Neural cell (in vitro differentiated cells): Measurements from ENCODE around the gene RNGTT.

Experiments
- EP300 ChIP-seq: fragments of 450-650 bp; conservative IDR thresholded peaks from 2 replicates; pipeline ENCODE4 v1.6.1; 2014; ENCODE audit warnings: antibody characterized with exemption, mild to moderate bottlenecking, moderate library complexity; ENCODE audit not compliant: poor library complexity, severe bottlenecking
- EZH2 ChIP-seq: fragments of 200-600, 300-800 bp; shearing (Covaris generic), sonication (generic); IDR thresholded peaks from 2 replicates; pipeline ENCODE4 v1.6.1; 2014; ENCODE audit warnings: antibody characterized with exemption, low read length, borderline replicate concordance, mild to moderate bottlenecking; ENCODE audit not compliant: insufficient read depth, poor library complexity, severe bottlenecking
- POLR2AphosphoS5 ChIP-seq: IDR thresholded peaks from 2 replicates; pipeline ENCODE4 v1.6.1; 2012
- RAD21 ChIP-seq: fragments of 450-650 bp; conservative IDR thresholded peaks from 2 replicates; pipeline ENCODE4 v1.6.1; 2014; ENCODE audit warnings: antibody characterized with exemption, mild to moderate bottlenecking, moderate library complexity
- TF ChIP-seq, protein P1 (sequence below): IDR thresholded peaks from 2 replicates; pipeline ENCODE4 v1.6.1; 2012; ENCODE audit warnings: borderline replicate concordance
- TF ChIP-seq, protein P2 (sequence below): fragments of 450-650 bp; IDR thresholded peaks from 2 replicates; pipeline ENCODE4 v1.5.1; 2014; ENCODE audit warnings: antibody characterized with exemption, mild to moderate bottlenecking, moderate library complexity; ENCODE audit not compliant: poor library complexity, severe bottlenecking

DNA sequence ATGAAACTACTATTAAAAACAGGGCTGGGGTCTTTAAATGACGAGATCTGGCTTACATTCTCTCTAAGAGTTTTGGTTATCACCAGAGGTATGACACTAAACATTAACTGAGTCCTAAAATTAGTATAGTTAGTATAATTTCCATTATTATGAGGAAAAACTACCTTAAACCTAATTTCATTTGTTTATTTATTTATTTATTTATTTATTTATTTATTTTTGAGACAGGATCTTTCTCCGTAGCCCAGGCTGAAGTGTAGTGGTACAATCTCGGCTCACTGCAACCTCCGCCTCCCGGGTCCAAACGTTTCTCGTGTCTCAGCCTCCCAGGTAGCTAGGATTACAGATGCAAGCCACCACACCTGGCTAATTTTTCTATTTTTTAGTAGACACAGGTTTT is 85.5 kb downstream of the RNGTT start:
- TF ChIP-seq EZH2 = no peak
- no peak for TF ChIP-seq POLR2AphosphoS5
- TF ChIP-seq EP300 = no peak
- TF ChIP-seq, protein P1, sequence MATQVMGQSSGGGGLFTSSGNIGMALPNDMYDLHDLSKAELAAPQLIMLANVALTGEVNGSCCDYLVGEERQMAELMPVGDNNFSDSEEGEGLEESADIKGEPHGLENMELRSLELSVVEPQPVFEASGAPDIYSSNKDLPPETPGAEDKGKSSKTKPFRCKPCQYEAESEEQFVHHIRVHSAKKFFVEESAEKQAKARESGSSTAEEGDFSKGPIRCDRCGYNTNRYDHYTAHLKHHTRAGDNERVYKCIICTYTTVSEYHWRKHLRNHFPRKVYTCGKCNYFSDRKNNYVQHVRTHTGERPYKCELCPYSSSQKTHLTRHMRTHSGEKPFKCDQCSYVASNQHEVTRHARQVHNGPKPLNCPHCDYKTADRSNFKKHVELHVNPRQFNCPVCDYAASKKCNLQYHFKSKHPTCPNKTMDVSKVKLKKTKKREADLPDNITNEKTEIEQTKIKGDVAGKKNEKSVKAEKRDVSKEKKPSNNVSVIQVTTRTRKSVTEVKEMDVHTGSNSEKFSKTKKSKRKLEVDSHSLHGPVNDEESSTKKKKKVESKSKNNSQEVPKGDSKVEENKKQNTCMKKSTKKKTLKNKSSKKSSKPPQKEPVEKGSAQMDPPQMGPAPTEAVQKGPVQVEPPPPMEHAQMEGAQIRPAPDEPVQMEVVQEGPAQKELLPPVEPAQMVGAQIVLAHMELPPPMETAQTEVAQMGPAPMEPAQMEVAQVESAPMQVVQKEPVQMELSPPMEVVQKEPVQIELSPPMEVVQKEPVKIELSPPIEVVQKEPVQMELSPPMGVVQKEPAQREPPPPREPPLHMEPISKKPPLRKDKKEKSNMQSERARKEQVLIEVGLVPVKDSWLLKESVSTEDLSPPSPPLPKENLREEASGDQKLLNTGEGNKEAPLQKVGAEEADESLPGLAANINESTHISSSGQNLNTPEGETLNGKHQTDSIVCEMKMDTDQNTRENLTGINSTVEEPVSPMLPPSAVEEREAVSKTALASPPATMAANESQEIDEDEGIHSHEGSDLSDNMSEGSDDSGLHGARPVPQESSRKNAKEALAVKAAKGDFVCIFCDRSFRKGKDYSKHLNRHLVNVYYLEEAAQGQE = no peak
- TF ChIP-seq, protein P2, sequence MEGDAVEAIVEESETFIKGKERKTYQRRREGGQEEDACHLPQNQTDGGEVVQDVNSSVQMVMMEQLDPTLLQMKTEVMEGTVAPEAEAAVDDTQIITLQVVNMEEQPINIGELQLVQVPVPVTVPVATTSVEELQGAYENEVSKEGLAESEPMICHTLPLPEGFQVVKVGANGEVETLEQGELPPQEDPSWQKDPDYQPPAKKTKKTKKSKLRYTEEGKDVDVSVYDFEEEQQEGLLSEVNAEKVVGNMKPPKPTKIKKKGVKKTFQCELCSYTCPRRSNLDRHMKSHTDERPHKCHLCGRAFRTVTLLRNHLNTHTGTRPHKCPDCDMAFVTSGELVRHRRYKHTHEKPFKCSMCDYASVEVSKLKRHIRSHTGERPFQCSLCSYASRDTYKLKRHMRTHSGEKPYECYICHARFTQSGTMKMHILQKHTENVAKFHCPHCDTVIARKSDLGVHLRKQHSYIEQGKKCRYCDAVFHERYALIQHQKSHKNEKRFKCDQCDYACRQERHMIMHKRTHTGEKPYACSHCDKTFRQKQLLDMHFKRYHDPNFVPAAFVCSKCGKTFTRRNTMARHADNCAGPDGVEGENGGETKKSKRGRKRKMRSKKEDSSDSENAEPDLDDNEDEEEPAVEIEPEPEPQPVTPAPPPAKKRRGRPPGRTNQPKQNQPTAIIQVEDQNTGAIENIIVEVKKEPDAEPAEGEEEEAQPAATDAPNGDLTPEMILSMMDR = no peak
- TF ChIP-seq RAD21 = no peak
